OCI-LY3 (cell line): Measurements from ENCODE around the gene EML4.

Source experiments
- EZH2phosphoT487 ChIP-seq: fragments of 200-600 bp; shearing (Covaris generic); IDR thresholded peaks from 2 replicates; pipeline ENCODE4 v1.6.1; 2018; ENCODE audit warnings: antibody characterized with exemption, mixed run types, low read depth
- TF ChIP-seq, protein P1 (sequence below): fragments of 200-600, 300-600 bp; sonication (generic); IDR thresholded peaks from 2 replicates; pipeline ENCODE4 v1.5.1; 2014; ENCODE audit warnings: antibody characterized with exemption, low read length, low read depth

GRCh38 chr2:42150159-42150558 lies 19.0 kb upstream of the EML4 start:
- TF ChIP-seq, protein P1, sequence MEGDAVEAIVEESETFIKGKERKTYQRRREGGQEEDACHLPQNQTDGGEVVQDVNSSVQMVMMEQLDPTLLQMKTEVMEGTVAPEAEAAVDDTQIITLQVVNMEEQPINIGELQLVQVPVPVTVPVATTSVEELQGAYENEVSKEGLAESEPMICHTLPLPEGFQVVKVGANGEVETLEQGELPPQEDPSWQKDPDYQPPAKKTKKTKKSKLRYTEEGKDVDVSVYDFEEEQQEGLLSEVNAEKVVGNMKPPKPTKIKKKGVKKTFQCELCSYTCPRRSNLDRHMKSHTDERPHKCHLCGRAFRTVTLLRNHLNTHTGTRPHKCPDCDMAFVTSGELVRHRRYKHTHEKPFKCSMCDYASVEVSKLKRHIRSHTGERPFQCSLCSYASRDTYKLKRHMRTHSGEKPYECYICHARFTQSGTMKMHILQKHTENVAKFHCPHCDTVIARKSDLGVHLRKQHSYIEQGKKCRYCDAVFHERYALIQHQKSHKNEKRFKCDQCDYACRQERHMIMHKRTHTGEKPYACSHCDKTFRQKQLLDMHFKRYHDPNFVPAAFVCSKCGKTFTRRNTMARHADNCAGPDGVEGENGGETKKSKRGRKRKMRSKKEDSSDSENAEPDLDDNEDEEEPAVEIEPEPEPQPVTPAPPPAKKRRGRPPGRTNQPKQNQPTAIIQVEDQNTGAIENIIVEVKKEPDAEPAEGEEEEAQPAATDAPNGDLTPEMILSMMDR: no peak
- TF ChIP-seq EZH2phosphoT487: no peak
